GM18951 (cell line): Measurements from ENCODE around the gene ZDHHC14.

Experiments used
- POLR2A ChIP-seq: IDR thresholded peaks from 4 replicates; pipeline ENCODE4 v1.6.1; 2011; ENCODE audit warnings: mild to moderate bottlenecking; ENCODE audit not compliant: insufficient read length, insufficient read depth; ENCODE audit errors: extremely low read depth
- in situ Hi-C: fragments of 300-500 bp; cut with MboI; formaldehyde crosslinking; loops from one replicate; pipeline ENCODE4 v1.12.0; 2022; ENCODE audit warnings: low sequenced_read_pairs, mixed read lengths, inconsistent platforms; ENCODE audit not compliant: unreplicated experiment

Gene ZDHHC14

DNA sequence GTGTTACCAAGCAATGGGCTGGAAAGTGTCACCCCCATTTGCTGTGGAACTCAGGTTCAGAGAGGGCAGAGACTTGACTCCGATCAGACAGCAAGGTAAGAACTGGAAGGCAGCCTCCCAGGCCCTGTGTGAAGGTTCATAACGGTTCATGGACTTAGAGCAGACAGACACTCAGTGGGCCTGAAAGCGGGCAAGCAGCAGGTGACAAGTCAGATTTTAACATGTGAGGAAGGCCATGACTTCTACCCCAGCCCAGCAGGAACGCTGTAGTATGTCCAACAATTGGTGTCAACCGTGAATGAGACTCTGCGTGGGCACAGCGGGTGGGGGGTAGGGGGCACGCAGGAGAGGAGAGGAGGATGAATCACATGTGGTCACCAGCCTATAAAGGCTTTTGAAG lies 224.5 kb downstream of the ZDHHC14 start:
- in situ Hi-C loops: no loop called here
- no peak for TF ChIP-seq POLR2A

DNA sequence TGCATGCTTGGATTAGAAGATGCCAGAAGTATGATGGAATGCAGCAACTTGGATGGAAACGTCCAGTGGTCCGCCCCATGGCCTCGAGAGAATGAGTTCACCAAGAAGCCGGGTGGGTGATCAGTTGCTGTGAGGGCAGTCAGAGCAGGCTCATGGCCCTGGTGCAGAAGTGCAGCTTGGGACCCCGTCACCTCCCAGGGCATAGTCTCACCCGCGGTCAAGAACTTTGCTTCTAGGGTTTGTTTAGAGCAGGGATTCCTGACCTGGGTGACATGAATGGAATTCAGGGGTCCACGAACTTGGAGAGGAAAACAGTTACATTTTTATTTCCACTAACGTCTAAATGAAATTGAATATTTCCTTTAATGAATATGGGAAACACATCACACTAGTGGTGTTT lies 225.5 kb downstream of the ZDHHC14 start:
- no peak for TF ChIP-seq POLR2A
- in situ Hi-C loops: no loop called here

DNA sequence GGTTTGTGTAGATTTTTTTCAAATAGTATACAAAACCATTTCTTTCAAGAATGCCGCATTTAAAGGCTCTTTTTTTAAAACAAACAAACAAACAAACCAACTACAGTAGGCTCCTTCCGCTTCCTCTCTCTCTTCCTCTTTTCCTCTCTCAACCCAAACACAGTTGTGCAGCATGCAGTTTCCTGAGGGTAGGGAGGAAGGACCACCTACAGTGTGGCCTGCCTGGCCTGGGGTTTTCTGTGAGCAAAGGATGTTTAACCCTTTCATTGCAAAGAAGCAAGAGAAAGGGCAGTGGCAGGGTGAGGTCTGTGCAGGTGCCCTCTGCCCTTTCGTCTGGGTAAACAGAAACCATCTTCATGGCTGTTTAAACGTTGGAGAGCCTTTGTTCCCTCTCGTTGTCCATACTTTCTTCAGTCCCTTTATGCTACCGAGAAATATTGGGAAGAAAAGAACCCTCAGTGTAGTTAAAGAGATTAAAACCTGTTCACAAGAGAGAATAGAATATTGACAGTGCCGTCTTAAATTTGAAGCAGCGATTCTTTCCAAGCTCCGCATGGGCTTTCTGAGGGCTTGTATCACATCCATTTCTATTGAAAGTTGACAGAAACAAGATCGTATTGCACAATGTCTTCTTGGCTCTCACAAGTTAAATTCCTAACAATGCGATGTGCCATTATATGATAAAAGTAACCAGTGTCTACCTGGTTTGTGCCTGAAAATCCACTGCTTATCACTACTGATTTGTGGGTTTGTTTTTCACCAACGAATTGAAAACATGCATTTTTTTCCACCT lies 226.5 kb downstream of the ZDHHC14 start:
- TF ChIP-seq POLR2A: no peak
- in situ Hi-C loops: no loop called here

DNA sequence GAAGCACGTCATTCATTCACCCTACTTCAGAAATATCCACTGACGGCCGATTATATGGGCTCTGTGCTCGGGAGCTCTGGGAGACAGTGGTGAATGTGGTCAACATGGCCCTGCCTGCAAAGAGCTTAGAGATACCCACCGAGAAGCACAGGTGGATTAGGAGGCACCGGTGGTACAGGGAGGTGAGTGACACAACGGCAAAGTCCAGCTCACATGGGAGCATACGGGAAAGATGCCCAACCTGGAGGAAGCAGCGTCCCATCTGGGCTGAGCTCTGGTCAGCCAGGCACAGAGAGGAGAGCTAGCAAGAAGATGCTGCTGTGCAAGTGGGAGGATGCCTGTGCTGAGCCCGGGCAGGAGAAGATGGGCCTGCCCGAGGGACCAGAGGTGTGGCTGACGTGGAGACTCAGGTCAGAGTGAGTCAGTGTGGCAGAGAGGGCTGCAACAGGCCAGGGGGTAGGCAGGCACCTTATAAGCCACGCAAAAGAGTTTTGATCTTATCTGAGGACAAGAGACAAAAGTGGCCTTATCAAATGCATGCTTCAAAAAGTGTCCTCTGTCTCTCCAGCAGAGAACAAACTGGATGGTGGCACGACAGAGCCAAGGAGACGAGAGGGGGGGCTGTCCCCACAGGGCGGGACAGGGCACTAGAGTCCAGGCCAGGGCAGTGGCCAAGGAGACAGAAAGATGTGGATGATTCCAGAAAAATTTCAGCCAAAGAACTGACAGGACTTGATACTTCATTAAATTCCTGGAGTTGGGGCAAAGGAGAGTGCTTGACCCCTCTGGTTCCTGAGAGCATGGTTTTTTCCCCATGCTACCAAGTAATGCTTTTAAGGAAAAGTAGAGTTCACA lies 227.5 kb downstream of the ZDHHC14 start:
- TF ChIP-seq POLR2A: no peak
- in situ Hi-C loops: no loop called here

DNA sequence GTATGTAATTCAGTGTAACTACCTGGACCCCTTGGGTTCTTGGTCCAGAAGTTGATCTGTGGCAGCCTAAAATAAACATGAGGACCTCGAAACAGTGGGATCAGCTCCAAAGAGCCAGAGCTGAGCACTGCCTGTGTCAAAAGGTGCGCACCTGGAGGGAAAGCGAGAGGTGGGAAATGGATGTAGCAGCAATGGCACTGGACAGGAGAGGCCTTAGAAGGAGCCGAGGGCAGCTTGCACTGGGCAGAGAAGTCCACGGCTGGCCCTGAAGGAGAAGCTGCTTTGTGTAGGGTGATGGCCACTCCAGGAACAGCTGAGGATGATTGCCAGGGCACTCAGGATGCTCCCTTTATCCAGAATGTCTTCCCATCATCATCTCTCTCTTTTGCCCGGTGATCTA lies 228.1 kb downstream of the ZDHHC14 start:
- TF ChIP-seq POLR2A: no peak
- in situ Hi-C loops: no loop called here

DNA sequence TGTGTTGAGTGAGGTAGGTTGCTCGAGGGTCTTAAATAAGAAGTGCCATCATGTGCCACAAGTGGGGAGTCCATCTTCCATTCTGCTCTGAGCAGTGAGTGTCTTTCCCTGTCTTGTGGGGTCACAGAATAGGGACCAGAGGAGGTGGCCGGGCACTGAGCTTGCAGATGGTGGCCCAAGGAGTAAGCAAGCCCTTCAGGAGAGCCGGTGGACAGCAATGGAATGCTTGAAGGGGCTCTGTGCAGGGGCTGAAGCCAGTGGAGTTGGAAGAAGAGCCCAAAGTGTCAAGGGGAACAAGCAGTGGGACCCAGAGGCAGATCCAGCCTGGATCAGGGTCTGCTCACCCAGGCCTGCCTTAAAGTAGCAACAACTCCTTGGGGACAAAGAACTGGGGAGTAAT lies 228.6 kb downstream of the ZDHHC14 start:
- TF ChIP-seq POLR2A: no peak
- in situ Hi-C loops: no loop called here

DNA sequence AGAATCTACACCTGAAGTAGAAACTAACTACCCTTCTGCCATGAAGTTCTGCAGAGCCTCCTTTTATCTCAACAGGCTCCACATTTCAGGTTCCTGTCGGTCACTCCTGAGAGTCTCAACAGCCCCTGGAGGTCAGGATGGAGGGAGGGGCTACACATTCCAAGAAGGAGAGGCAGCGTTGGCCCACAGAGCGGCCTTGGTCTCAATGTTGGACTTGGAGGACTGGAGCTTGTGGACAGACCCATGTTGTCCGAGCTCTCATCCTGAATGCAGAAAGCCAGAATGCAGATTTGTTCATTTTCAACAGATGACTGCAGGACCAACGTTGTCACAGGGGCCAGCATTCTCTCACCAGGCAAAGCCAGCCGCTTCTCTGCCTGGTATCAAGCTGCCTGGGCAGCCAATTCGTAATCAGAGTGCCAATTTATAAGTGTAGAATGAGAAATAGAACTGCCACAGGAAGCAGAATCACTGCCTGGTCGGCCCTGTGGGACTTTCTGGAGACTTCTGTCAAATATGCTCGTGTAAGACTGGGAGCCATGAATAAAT lies 229.5 kb downstream of the ZDHHC14 start:
- in situ Hi-C loops: no loop called here
- no peak for TF ChIP-seq POLR2A

DNA sequence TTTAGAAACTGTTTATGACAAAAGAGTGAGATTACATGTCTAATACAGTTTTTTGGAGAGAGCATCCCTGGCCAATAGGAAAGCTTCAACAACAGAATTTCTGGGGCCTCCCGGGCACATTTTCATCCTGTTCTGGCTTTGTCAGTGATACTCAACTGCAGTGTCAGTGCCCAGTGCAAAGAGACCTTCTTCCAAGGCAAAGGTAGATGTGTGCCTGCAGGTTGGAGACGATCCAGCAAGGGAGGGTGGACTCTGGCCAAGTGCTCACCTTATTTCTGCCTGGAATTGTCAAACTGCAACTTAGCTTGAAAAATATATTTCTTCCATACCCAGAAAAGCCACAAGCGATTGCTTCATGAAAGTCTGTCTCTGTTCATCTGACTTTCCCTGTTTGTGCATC lies 230.4 kb downstream of the ZDHHC14 start:
- in situ Hi-C loops: no loop called here
- no peak for TF ChIP-seq POLR2A

DNA sequence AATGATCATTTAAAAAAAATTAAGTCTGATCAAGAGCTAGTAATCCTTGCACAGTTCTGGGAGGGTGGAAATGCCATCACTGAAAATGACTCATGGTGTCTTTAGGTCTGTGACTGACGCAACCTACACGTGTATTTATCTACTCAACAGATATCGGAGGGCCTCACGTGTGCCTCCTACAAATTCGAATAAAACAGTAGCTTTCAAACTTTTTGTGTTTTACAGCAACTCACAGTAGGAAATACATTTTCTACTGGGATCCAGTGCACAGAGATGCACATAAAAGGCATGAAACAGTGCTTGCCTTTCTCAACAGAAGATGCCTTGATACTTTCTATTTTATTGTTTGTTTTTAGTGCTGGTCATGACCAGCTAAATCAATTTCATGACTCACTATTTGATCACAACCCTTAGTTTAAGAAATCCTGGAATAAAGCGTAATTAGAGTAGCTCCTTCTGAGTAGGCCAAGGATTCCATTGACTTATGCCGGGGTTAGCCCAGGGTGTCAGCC lies 232.1 kb downstream of the ZDHHC14 start:
- in situ Hi-C loops: no loop called here
- no peak for TF ChIP-seq POLR2A

DNA sequence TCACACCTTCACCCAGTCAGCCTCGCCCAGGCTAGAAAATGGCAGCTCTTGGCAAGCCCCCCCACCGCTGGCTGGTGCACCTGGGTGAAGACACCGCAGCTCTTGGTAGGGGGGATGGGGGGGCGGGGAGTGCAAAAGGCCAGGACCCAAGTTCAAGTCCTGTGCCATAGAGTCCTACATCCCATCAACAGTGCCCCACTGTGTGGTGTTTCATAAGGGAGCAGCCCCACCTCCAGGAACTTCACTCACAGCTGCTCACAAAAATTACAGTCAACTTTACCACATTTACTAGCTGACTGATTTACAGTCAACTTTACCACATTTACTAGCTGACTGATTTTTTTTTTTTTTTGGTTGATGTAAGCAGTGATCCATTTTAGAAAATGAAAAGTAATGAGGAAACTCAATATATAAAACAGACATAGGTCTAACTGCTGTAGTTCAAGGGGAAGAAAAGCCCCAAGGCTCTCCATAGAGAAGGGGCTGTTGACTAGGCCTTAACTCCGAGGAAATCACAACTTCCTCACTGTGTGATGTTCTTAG lies 233.1 kb downstream of the ZDHHC14 start:
- in situ Hi-C loops: no loop called here
- TF ChIP-seq POLR2A: no peak

DNA sequence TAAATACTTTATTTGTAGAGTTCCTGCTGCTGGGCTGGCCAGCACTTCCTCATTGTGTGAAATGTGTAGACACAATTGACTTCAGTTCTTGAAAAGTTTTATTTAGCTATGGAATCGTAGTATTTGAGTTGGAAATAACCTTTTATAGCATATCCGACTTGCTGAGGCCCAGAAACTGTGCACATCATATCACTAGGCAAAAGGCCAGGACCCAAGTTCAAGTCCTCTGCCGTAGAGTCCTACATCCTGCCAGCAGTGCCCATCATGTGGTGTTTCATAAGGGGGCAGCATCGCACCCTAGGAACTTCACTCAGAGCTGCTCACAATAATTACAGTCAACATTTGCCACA lies 234.4 kb downstream of the ZDHHC14 start:
- in situ Hi-C loops: no loop called here
- no peak for TF ChIP-seq POLR2A

DNA sequence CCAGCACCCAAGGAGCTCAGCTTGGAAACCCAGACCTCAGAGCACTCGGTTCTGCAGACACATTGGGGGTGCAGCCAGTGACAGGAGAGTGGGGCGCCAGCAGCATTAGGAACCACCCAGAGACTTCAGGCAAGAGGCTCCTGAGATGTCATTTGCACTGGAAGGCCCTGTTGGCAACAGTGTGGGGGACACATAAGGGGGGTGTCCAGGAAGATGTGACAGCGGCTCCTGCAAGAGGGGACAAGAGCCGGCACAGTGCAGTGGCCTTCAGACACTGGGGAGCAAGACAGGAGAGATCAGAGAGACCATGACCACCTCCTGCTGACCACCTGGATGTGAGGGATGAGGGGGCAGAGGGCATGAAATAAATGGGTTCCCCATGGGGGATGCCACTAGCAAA lies 235.0 kb downstream of the ZDHHC14 start:
- in situ Hi-C loops: no loop called here
- TF ChIP-seq POLR2A: no peak

DNA sequence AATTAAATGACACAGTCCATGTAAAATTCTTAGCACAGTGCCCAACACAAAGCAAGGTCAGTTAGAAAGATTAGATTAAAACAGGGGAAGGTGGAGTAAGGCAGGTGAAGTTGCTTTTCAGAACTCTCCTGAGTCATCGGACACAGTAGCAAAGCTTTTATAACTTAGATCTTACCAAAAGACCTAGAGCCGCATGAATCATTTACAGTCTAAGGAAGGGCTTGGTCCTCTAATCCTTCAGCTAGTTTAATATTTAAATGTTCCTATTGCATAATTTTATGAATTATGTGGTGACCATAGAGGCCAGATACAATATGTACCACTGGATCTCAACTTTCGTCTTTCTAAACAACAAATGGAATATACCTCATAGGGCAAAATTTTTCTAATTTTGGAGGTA lies 240.0 kb downstream of the ZDHHC14 start:
- in situ Hi-C loops: no loop called here
- TF ChIP-seq POLR2A: no peak
